ENCODE data around the gene ANTXR1. TPM values are rescaled to one million over a fixed set of nuclear protein-coding genes. Genes with fewer than 3 reads are reported as not detected.

Gene ANTXR1
- 32.3 and 69.5 TPM in 2 replicates for total RNA-seq (ENCODE audit: low replicate concordance)
- long read RNA-seq, transcript ANTXR1-203 (13 exons, 2,221 nt) = major isoform, 5 of 18 reads
- long read RNA-seq, partial matches to known transcripts = 3 of 18 reads
- long read RNA-seq, other reads (novel, unspliced or antisense) = 10 of 18 reads

- DNase-seq (ENCODE audit: extremely low spot score, unreplicated experiment) = peak; percentile 74
- peak within 1 kb of the TSS; percentile 88 for H3K4me3 Mint-ChIP-seq
- H3K4me1 Mint-ChIP-seq (ENCODE audit: unreplicated experiment) = peaks cover 23% of the 10 kb centered on the region
- no peaks in the 10 kb centered on the region for H3K9me3 Mint-ChIP-seq
- H3K27me3 Mint-ChIP-seq = peaks cover 44% of the 10 kb centered on the region
- peaks cover 10% of the 10 kb centered on the region for H3K36me3 Mint-ChIP-seq
- H3K27ac Mint-ChIP-seq = peak within 1 kb of the TSS; percentile 77
- TF ChIP-seq CTCF (conservative IDR thresholded peaks at IDR 0.05) = peak; percentile 62
These were observed at the start of gene ANTXR1 for GRCh38 chr2:69013142-69013839. ANTXR1 (plus strand) TSS chr2:69013179; CDS start chr2:69013500, 321 bp downstream.

- no peaks in the 10 kb centered on the region for H3K36me3 Mint-ChIP-seq
- H3K4me1 Mint-ChIP-seq (ENCODE audit: unreplicated experiment) = no peaks in the 10 kb centered on the region
- TF ChIP-seq CTCF (conservative IDR thresholded peaks at IDR 0.05) = no peak
- no peaks in the 10 kb centered on the region for H3K9me3 Mint-ChIP-seq
- no peak for DNase-seq (ENCODE audit: extremely low spot score, unreplicated experiment)
- H3K4me3 Mint-ChIP-seq = no peak overlapping the region
- H3K27me3 Mint-ChIP-seq = peaks cover 3% of the 10 kb centered on the region
- no peak overlapping the region for H3K27ac Mint-ChIP-seq
These were observed 48.7 kb upstream of the ANTXR1 start for GRCh38 chr2:68964282-68964681.

- Mint-ChIP-seq H3K4me3 (no peak overlapping the region), H3K27me3 (peaks cover 3% of the 10 kb centered on the region), H3K27ac (no peak overlapping the region), H3K9me3 (no peaks in the 10 kb centered on the region), H3K36me3 (no peaks in the 10 kb centered on the region), H3K4me1 (ENCODE audit: unreplicated experiment) (no peaks in the 10 kb centered on the region)
- TF ChIP-seq CTCF (conservative IDR thresholded peaks at IDR 0.05) = no peak
- no peak for DNase-seq (ENCODE audit: extremely low spot score, unreplicated experiment)
These were observed 44.8 kb upstream of the ANTXR1 start for GRCh38 chr2:68968221-68968620.

GRCh38 chr2:68969736-68970490 lies 43.1 kb upstream of the ANTXR1 start:
- Mint-ChIP-seq H3K27me3 (peaks cover 3% of the 10 kb centered on the region), H3K36me3 (no peaks in the 10 kb centered on the region), H3K9me3 (no peaks in the 10 kb centered on the region), H3K4me1 (ENCODE audit: unreplicated experiment) (no peaks in the 10 kb centered on the region), H3K27ac (no peak overlapping the region), H3K4me3 (no peak overlapping the region)
- no peak for DNase-seq (ENCODE audit: extremely low spot score, unreplicated experiment)
- TF ChIP-seq CTCF (conservative IDR thresholded peaks at IDR 0.05) = no peak

- no peak for DNase-seq (ENCODE audit: extremely low spot score, unreplicated experiment)
- Mint-ChIP-seq H3K4me1 (ENCODE audit: unreplicated experiment) (no peaks in the 10 kb centered on the region), H3K4me3 (no peak overlapping the region)
These were observed 42.3 kb upstream of the ANTXR1 start for GRCh38 chr2:68970566-68971265.

More at GRCh38 chr2:68970566-68971265, 42.3 kb upstream of the ANTXR1 start:
- no peak for TF ChIP-seq CTCF (conservative IDR thresholded peaks at IDR 0.05)
- no peak overlapping the region for H3K27ac Mint-ChIP-seq
- no peaks in the 10 kb centered on the region for H3K9me3 Mint-ChIP-seq
- peaks cover 8% of the 10 kb centered on the region for H3K27me3 Mint-ChIP-seq
- no peaks in the 10 kb centered on the region for H3K36me3 Mint-ChIP-seq

All from type B pancreatic cell (in vitro differentiated cells).